ENCODE measurements around the gene BTBD9.

The BTBD9 gene

GRCh38 chr6:38215651-38216311, 423.9 kb downstream of the BTBD9 start:
- H3K9me3 ChIP-seq (ENCODE audit: insufficient read depth, low read length, severe bottlenecking), result no peaks in the 10 kb centered on the region
- H3K4me3 ChIP-seq (ENCODE audit: low read depth in 1 of 2, low read length in 2 of 2), result no peak overlapping the region
- no peak overlapping the region for H2AFZ ChIP-seq (ENCODE audit: low read depth, low read length)
- no peak for TF ChIP-seq CTCF (IDR thresholded peaks at IDR 0.05; ENCODE audit: borderline replicate concordance, extremely low read depth, low read length, poor library complexity, severe bottlenecking)
- no peak for TF ChIP-seq EZH2 (IDR thresholded peaks at IDR 0.05; ENCODE audit: borderline replicate concordance, low read depth, low read length, severe bottlenecking)
- H3K36me3 ChIP-seq (ENCODE audit: insufficient read depth, low read length), result no peaks in the 10 kb centered on the region
- no peak overlapping the region for H3K27ac ChIP-seq (ENCODE audit: low read length)
- H3K9ac ChIP-seq (ENCODE audit: low read depth, low read length), result no peak overlapping the region
- no peak overlapping the region for H3K4me2 ChIP-seq (ENCODE audit: insufficient read depth, low read length)
- no peak for ATAC-seq (ENCODE audit: insufficient read depth, low read depth)
- H4K20me1 ChIP-seq (ENCODE audit: insufficient read depth, low read length), result no peaks in the 10 kb centered on the region
- H3K27me3 ChIP-seq (ENCODE audit: insufficient read depth, low read length, poor library complexity), result no peaks in the 10 kb centered on the region
- H3K79me2 ChIP-seq (ENCODE audit: insufficient read depth, low read length), result no peaks in the 10 kb centered on the region
- DNase-seq, result no peak
- H3K4me1 ChIP-seq (ENCODE audit: insufficient read depth, low read length), result no peaks in the 10 kb centered on the region

GRCh38 chr6:38215225-38215624, 424.5 kb downstream of the BTBD9 start:
- no peak overlapping the region for H3K27ac ChIP-seq (ENCODE audit: low read length)
- TF ChIP-seq EZH2 (IDR thresholded peaks at IDR 0.05; ENCODE audit: borderline replicate concordance, low read depth, low read length, severe bottlenecking), result no peak
- no peak for TF ChIP-seq CTCF (IDR thresholded peaks at IDR 0.05; ENCODE audit: borderline replicate concordance, extremely low read depth, low read length, poor library complexity, severe bottlenecking)
- no peak overlapping the region for H3K9ac ChIP-seq (ENCODE audit: low read depth, low read length)
- no peak for DNase-seq
- H3K4me3 ChIP-seq (ENCODE audit: low read depth in 1 of 2, low read length in 2 of 2), result no peak overlapping the region
- H3K79me2 ChIP-seq (ENCODE audit: insufficient read depth, low read length), result no peaks in the 10 kb centered on the region
- H2AFZ ChIP-seq (ENCODE audit: low read depth, low read length), result no peak overlapping the region
- H3K36me3 ChIP-seq (ENCODE audit: insufficient read depth, low read length), result no peaks in the 10 kb centered on the region
- no peaks in the 10 kb centered on the region for H3K4me1 ChIP-seq (ENCODE audit: insufficient read depth, low read length)
- no peaks in the 10 kb centered on the region for H4K20me1 ChIP-seq (ENCODE audit: insufficient read depth, low read length)
- no peak for ATAC-seq (ENCODE audit: insufficient read depth, low read depth)
- no peaks in the 10 kb centered on the region for H3K27me3 ChIP-seq (ENCODE audit: insufficient read depth, low read length, poor library complexity)
- H3K4me2 ChIP-seq (ENCODE audit: insufficient read depth, low read length), result no peak overlapping the region
- no peaks in the 10 kb centered on the region for H3K9me3 ChIP-seq (ENCODE audit: insufficient read depth, low read length, severe bottlenecking)

- DNase-seq (no peak), ATAC-seq (ENCODE audit: insufficient read depth, low read depth) (no peak)
- TF ChIP-seq CTCF (IDR thresholded peaks at IDR 0.05; ENCODE audit: borderline replicate concordance, extremely low read depth, low read length, poor library complexity, severe bottlenecking) (no peak), EZH2 (IDR thresholded peaks at IDR 0.05; ENCODE audit: borderline replicate concordance, low read depth, low read length, severe bottlenecking) (no peak)
- Histone ChIP-seq H3K4me3 (ENCODE audit: low read depth in 1 of 2, low read length in 2 of 2) (no peak overlapping the region), H3K9me3 (ENCODE audit: insufficient read depth, low read length, severe bottlenecking) (no peaks in the 10 kb centered on the region), H3K27me3 (ENCODE audit: insufficient read depth, low read length, poor library complexity) (no peaks in the 10 kb centered on the region), H3K79me2 (ENCODE audit: insufficient read depth, low read length) (no peaks in the 10 kb centered on the region), H3K9ac (ENCODE audit: low read depth, low read length) (no peak overlapping the region), H2AFZ (ENCODE audit: low read depth, low read length) (no peak overlapping the region), H3K4me1 (ENCODE audit: insufficient read depth, low read length) (no peaks in the 10 kb centered on the region), H4K20me1 (ENCODE audit: insufficient read depth, low read length) (no peaks in the 10 kb centered on the region), H3K27ac (ENCODE audit: low read length) (no peak overlapping the region), H3K36me3 (ENCODE audit: insufficient read depth, low read length) (no peaks in the 10 kb centered on the region), H3K4me2 (ENCODE audit: insufficient read depth, low read length) (no peak overlapping the region)
Measured at GRCh38 chr6:38214159-38214558, 425.6 kb downstream of the BTBD9 start.

Measured in DND-41 (cell line).